AG09319 (cell line): ENCODE measurements around the gene GJB6.

ENCODE experiments used
- DNase-seq: peaks from one replicate; pipeline ENCODE4 v3.0.0-alpha.2; 2010; ENCODE audit warnings: low read depth; ENCODE audit errors: extremely low read depth
- CTCF ChIP-seq: IDR thresholded peaks from 2 replicates; pipeline ENCODE4 v1.5.1; 2011; ENCODE audit warnings: low read depth, mild to moderate bottlenecking, inconsistent platforms, low read length, moderate library complexity

The GJB6 gene

GRCh38 chr13:20191311-20192157, 40.6 kb downstream of the GJB6 start:
- no peak for DNase-seq
- TF ChIP-seq CTCF, result no peak

GRCh38 chr13:20190481-20191310, 41.4 kb downstream of the GJB6 start:
- DNase-seq, result no peak
- no peak for TF ChIP-seq CTCF

GRCh38 chr13:20190076-20190475, 42.0 kb downstream of the GJB6 start:
- no peak for DNase-seq
- no peak for TF ChIP-seq CTCF

GRCh38 chr13:20188667-20189553, 43.2 kb downstream of the GJB6 start:
- DNase-seq, result no peak
- TF ChIP-seq CTCF, result no peak; the same call in 1 of the 2 replicates

GRCh38 chr13:20186771-20187170, 45.3 kb downstream of the GJB6 start:
- no peak for TF ChIP-seq CTCF
- DNase-seq, result no peak

- DNase-seq, result no peak
- TF ChIP-seq CTCF, result no peak
Observed at GRCh38 chr13:20185366-20186056, 46.6 kb downstream of the GJB6 start.
